Loucy (cell line): ENCODE results near the gene RTCB.

Source experiments
- H2AFZ ChIP-seq: fragments of 200-600 bp; sonication (generic); 2 replicates; pipeline ENCODE4 v1.6.0; 2016; ENCODE audit warnings: antibody characterized with exemption, mild to moderate bottlenecking, low read length, moderate library complexity
- H3F3A ChIP-seq: fragments of 200-600 bp; 2 replicates; pipeline ENCODE4 v1.6.0; 2016; ENCODE audit warnings: antibody characterized with exemption, low read depth, mild to moderate bottlenecking
- H3K27me3 ChIP-seq: fragments of 200-600 bp; sonication (generic); 2 replicates; pipeline ENCODE4 v1.6.1; 2014; ENCODE audit warnings: low read length, mild to moderate bottlenecking; ENCODE audit not compliant: insufficient read depth, poor library complexity, severe bottlenecking
- H3K36me3 ChIP-seq: fragments of 200-600 bp; sonication (generic); 2 replicates; pipeline ENCODE4 v1.6.1; 2016; ENCODE audit warnings: low read length; ENCODE audit not compliant: insufficient read depth
- H3K4me1 ChIP-seq: fragments of 200-600 bp; sonication (generic); 2 replicates; pipeline ENCODE4 v1.5.1; 2014; ENCODE audit warnings: low read length, mild to moderate bottlenecking; ENCODE audit not compliant: insufficient read depth, poor library complexity, severe bottlenecking
- H3K4me2 ChIP-seq: fragments of 200-600 bp; sonication (generic); 2 replicates; pipeline ENCODE4 v1.6.0; 2014; ENCODE audit warnings: antibody characterized with exemption, low read length, low read depth, mild to moderate bottlenecking; ENCODE audit not compliant: poor library complexity, severe bottlenecking
- H3K4me3 ChIP-seq: fragments of 200-600 bp; sonication (generic); 2 replicates; pipeline ENCODE4 v1.5.1; 2014; ENCODE audit warnings: low read length, mild to moderate bottlenecking, mixed read lengths; ENCODE audit not compliant: poor library complexity, severe bottlenecking
- H3K79me2 ChIP-seq: fragments of 200-600 bp; sonication (generic); 2 replicates; pipeline ENCODE4 v1.6.1; 2014; ENCODE audit warnings: low read length; ENCODE audit not compliant: insufficient read depth
- H3K9ac ChIP-seq: fragments of 200-600 bp; sonication (generic); 2 replicates; pipeline ENCODE4 v1.6.0; 2014; ENCODE audit warnings: mild to moderate bottlenecking, low read depth, low read length, moderate library complexity; ENCODE audit not compliant: poor library complexity, severe bottlenecking
- H3K9me2 ChIP-seq: fragments of 200-600 bp; sonication (generic); replicated peaks from 2 replicates; pipeline ENCODE4 v1.6.1; 2016; ENCODE audit warnings: low read depth, low read length, mixed read lengths
- H3K9me3 ChIP-seq: fragments of 200-600 bp; sonication (generic); 2 replicates; pipeline ENCODE4 v1.6.1; 2014; ENCODE audit warnings: mild to moderate bottlenecking, antibody characterized with exemption, low read length, low read depth; ENCODE audit not compliant: insufficient read depth
- H4K20me1 ChIP-seq: fragments of 200-600 bp; sonication (generic); 2 replicates; pipeline ENCODE4 v1.6.0; 2014; ENCODE audit warnings: antibody characterized with exemption, low read length, mild to moderate bottlenecking; ENCODE audit not compliant: insufficient read depth, poor library complexity, severe bottlenecking
- EZH2phosphoT487 ChIP-seq: fragments of 200-600 bp; IDR thresholded peaks from 2 replicates; pipeline ENCODE4 v1.6.1; 2018; ENCODE audit warnings: antibody characterized with exemption, mild to moderate bottlenecking, moderate library complexity, borderline replicate concordance
- TF ChIP-seq, protein P1 (sequence below): fragments of 200-600 bp; sonication (generic); conservative IDR thresholded peaks from 2 replicates; pipeline ENCODE4 v1.5.1; 2014; ENCODE audit warnings: mild to moderate bottlenecking, antibody characterized with exemption, low read length

RTCB gene

DNA sequence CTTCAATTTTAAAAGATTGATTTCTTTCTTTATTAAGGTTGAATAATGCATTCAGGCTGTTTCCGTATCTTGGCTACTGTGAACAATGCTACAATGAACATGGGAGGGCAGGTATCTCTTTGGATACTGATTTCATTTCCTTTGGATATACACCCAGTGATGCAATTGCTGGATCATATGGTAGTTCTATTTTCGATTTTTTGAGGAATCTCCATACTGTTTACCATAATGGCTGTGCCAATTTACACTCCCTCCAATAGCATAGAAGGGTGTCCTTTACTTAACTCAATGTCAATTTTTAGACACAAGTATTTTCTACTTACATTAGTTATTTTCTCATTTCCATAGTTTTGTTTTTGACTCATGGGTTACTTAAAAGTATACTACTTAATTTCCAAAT lies 8.0 kb downstream of the RTCB start:
- peaks cover 6% of the 10 kb centered on the region for H4K20me1 ChIP-seq
- peaks cover 89% of the 10 kb centered on the region; the same call in 1 of the 2 replicates for H3K36me3 ChIP-seq
- no peaks in the 10 kb centered on the region for H3K9me3 ChIP-seq
- no peak overlapping the region for H2AFZ ChIP-seq
- H3F3A ChIP-seq = no peaks in the 10 kb centered on the region
- no peak overlapping the region for H3K9ac ChIP-seq
- H3K4me1 ChIP-seq = peaks cover 4% of the 10 kb centered on the region
- H3K9me2 ChIP-seq = no peaks in the 10 kb centered on the region
- no peak overlapping the region for H3K4me3 ChIP-seq
- H3K79me2 ChIP-seq = peaks cover 17% of the 10 kb centered on the region
- no peak overlapping the region for H3K4me2 ChIP-seq
- H3K27me3 ChIP-seq = no peaks in the 10 kb centered on the region
- TF ChIP-seq, protein P1, sequence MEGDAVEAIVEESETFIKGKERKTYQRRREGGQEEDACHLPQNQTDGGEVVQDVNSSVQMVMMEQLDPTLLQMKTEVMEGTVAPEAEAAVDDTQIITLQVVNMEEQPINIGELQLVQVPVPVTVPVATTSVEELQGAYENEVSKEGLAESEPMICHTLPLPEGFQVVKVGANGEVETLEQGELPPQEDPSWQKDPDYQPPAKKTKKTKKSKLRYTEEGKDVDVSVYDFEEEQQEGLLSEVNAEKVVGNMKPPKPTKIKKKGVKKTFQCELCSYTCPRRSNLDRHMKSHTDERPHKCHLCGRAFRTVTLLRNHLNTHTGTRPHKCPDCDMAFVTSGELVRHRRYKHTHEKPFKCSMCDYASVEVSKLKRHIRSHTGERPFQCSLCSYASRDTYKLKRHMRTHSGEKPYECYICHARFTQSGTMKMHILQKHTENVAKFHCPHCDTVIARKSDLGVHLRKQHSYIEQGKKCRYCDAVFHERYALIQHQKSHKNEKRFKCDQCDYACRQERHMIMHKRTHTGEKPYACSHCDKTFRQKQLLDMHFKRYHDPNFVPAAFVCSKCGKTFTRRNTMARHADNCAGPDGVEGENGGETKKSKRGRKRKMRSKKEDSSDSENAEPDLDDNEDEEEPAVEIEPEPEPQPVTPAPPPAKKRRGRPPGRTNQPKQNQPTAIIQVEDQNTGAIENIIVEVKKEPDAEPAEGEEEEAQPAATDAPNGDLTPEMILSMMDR = no peak
- no peak for TF ChIP-seq EZH2phosphoT487

DNA sequence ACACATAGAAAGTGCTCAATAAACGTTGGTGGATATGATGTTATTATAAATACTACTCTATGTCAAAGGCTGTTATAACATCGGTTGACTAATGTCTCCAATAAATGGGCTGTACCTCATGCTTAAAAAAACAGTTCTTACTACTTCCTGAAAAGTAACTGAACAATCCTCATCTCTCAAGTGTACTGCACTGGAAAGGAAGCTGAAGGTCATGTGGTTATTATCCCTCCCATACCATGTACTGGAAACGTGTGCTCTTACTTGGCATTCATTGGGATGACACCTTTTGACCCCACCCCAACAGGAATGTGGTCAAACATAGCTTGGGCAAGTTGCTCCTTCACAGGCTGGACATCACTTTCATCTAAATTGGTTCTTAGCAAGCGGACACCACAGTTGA lies 10.6 kb downstream of the RTCB start:
- Histone ChIP-seq H3K4me3 (no peak overlapping the region), H3K79me2 (no peaks in the 10 kb centered on the region), H3K36me3 (peaks cover 88% of the 10 kb centered on the region; the same call in 1 of the 2 replicates), H3K9ac (no peak overlapping the region), H3K4me2 (no peak overlapping the region), H4K20me1 (no peaks in the 10 kb centered on the region), H2AFZ (no peak overlapping the region), H3K4me1 (no peaks in the 10 kb centered on the region), H3K9me3 (no peaks in the 10 kb centered on the region), H3F3A (no peaks in the 10 kb centered on the region), H3K9me2 (no peaks in the 10 kb centered on the region), H3K27me3 (no peaks in the 10 kb centered on the region)
- TF ChIP-seq, protein P1 = no peak
- no peak for TF ChIP-seq EZH2phosphoT487

DNA sequence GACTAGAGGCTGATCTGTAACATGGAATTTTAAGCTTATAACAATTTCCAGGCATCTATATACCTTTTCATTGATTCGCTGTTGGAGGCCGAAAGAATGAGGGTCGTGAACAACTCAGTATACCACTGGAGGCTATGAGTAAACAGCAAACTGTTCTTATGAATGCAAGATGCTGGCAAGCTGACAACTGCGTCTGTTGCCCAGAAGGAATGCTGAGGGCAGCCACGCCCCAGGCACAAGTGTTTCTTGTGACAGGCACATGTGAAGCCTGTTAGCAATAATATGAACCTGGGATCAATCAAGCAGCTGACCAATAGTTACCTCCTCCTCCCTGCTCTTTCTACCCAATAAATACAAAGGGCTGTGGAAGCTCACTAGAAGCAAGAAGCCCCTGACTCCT lies 15.3 kb downstream of the RTCB start:
- Histone ChIP-seq H3F3A (no peaks in the 10 kb centered on the region), H3K4me1 (no peaks in the 10 kb centered on the region), H2AFZ (no peak overlapping the region), H3K4me3 (no peak overlapping the region), H3K4me2 (no peak overlapping the region), H3K27me3 (no peaks in the 10 kb centered on the region), H3K9me2 (no peaks in the 10 kb centered on the region), H3K9me3 (no peaks in the 10 kb centered on the region), H3K79me2 (no peaks in the 10 kb centered on the region), H4K20me1 (no peaks in the 10 kb centered on the region), H3K9ac (no peak overlapping the region), H3K36me3 (peaks cover 94% of the 10 kb centered on the region; the same call in 1 of the 2 replicates)
- TF ChIP-seq, protein P1 = no peak
- TF ChIP-seq EZH2phosphoT487 = no peak
